ENCODE measurements around the gene ZSWIM7.
"Not testable (repeated sequence)": the region's sequence is repeated elsewhere in the genome, so short reads cannot be mapped to it uniquely, and the experiment has no call there.

Gene ZSWIM7

DNA sequence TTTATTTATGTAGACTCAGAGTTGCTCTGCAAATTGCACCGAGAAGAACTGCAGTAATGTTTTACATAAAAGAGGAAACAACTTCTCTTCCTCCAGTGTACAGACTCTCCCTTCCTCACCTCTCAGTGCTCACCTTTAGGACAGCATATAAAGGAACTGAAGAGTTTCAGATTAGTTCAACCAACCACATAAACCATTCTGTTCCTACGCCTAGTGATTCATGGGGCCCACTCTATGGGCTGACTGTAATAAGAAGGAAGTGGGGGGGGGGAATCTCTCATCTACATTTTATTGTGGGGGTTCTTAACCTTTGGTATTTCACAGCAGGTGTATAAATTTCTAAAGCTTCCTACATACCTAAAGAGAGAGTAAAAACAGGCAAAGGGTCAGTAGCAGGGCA lies 18.3 kb downstream of the ZSWIM7 start:
- CTCF ChIA-PET = no interaction called here
- H3K27ac ChIP-seq = peak overlapping the region; percentile 61
- TF ChIP-seq, protein P1, sequence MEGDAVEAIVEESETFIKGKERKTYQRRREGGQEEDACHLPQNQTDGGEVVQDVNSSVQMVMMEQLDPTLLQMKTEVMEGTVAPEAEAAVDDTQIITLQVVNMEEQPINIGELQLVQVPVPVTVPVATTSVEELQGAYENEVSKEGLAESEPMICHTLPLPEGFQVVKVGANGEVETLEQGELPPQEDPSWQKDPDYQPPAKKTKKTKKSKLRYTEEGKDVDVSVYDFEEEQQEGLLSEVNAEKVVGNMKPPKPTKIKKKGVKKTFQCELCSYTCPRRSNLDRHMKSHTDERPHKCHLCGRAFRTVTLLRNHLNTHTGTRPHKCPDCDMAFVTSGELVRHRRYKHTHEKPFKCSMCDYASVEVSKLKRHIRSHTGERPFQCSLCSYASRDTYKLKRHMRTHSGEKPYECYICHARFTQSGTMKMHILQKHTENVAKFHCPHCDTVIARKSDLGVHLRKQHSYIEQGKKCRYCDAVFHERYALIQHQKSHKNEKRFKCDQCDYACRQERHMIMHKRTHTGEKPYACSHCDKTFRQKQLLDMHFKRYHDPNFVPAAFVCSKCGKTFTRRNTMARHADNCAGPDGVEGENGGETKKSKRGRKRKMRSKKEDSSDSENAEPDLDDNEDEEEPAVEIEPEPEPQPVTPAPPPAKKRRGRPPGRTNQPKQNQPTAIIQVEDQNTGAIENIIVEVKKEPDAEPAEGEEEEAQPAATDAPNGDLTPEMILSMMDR (conservative IDR thresholded peaks at IDR 0.05; ENCODE audit: low read depth) = no peak
- POLR2A ChIA-PET (ENCODE audit: low non-redundant PET) = no interaction called here
- DNase-seq (ENCODE audit: low spot score) = no peak

DNA sequence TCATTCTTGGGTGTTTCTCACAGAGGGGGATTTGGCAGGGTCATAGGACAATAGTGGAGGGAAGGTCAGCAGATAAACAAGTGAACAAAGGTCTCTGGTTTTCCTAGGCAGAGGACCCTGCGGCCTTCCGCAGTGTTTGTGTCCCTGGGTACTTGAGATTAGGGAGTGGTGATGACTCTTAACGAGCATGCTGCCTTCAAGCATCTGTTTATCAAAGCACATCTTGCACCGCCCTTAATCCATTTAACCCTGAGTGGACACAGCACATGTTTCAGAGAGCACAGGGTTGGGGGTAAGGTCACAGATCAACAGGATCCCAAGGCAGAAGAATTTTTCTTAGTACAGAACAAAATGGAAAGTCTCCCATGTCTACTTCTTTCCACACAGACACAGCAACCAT lies 20.5 kb downstream of the ZSWIM7 start:
- CTCF ChIA-PET = interaction anchor here (0.5 kb wide), 1 partner anchor 30 kb away, joined by 3 read pairs; no protein-coding TSS in a partner anchor
- POLR2A ChIA-PET (ENCODE audit: low non-redundant PET); DNase-seq (ENCODE audit: low spot score); H3K27ac ChIP-seq: not testable (repeated sequence)

GRCh38 chr17:15978606-15979005 lies 20.9 kb downstream of the ZSWIM7 start:
- no peak for DNase-seq (ENCODE audit: low spot score)
- ChIA-PET POLR2A (ENCODE audit: low non-redundant PET) (no interaction called here), CTCF (interaction anchor here (0.5 kb wide), 1 partner anchor 30 kb away, joined by 3 read pairs; no protein-coding TSS in a partner anchor)
- no peak overlapping the region for H3K27ac ChIP-seq
- TF ChIP-seq, protein P1 (conservative IDR thresholded peaks at IDR 0.05; ENCODE audit: low read depth) = no peak

DNA sequence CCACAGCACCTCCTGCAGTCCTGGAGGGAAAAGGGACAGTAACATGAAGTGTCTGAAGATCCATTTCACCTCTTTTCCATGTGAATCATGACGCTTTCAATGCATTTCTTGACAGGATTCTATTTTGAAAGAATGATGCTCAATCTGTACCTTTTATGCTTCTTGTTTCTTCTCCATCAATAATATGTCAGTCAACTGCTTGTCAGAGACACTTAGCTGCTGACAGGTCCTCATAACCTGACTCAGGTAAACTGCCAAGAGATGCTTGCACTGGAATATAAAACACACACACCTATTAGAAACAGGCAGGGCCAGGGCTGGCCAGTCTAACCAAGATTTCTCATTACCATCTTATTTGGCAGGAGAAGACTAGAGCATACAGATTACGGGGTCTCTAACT lies 21.6 kb downstream of the ZSWIM7 start:
- POLR2A ChIA-PET (ENCODE audit: low non-redundant PET) = no interaction called here
- TF ChIP-seq, protein P1 (conservative IDR thresholded peaks at IDR 0.05; ENCODE audit: low read depth) = no peak
- DNase-seq (ENCODE audit: low spot score) = no peak
- CTCF ChIA-PET = no interaction called here
- no peak overlapping the region for H3K27ac ChIP-seq

- CTCF ChIA-PET = interaction anchor here (0.7 kb wide), 1 partner anchor 31 kb away, joined by 3 read pairs; no protein-coding TSS in a partner anchor
- no peak overlapping the region for H3K27ac ChIP-seq
- TF ChIP-seq, protein P1 (conservative IDR thresholded peaks at IDR 0.05; ENCODE audit: low read depth) = no peak
- no peak for DNase-seq (ENCODE audit: low spot score)
- POLR2A ChIA-PET (ENCODE audit: low non-redundant PET) = no interaction called here
These were observed 25.7 kb downstream of the ZSWIM7 start for GRCh38 chr17:15973834-15974233.

DNA sequence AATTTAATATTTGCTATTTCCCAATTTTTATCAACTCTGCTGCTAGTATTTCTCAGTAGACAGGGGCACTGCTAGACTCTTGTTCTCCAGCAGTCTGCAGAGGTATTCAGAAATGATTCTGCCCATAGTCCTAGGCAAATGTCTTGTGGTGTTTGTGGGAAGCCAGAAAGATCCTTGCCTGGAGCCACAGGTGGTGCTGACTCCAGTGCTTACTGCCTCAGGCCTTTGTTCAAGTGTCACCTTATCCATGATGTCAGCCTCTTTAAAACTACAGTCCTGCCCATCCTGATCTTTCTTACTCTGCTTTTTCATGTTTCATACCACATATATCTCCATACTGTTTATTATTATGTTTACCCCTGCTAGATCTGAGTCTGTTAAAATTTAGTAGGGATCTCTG lies 26.5 kb downstream of the ZSWIM7 start:
- TF ChIP-seq, protein P1 (conservative IDR thresholded peaks at IDR 0.05; ENCODE audit: low read depth) = no peak
- no peak for DNase-seq (ENCODE audit: low spot score)
- CTCF ChIA-PET = no interaction called here
- no peak overlapping the region for H3K27ac ChIP-seq
- POLR2A ChIA-PET (ENCODE audit: low non-redundant PET) = no interaction called here

DNA sequence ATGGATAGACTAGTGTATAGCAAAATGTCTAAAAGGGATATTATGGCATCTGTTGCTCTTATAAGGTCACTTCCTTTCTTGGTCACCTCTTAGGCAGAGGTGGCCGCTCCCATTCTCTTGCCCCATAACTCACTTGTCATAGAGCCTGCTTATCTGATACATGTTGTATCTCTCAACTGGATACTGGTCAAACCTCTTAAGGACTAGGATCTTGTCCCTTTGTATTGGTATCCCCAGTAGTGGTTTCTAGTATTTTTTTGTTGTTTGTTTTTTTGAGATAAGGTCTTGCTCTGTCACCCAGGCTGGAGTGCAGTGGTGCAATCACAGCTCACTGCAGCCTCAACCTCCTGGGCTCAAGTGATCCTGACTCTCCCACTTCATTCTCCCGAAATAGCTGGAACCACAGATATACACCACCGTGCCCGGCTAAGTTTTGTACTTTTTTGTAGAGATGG lies 27.0 kb downstream of the ZSWIM7 start:
- no peak for DNase-seq (ENCODE audit: low spot score)
- CTCF ChIA-PET = no interaction called here
- TF ChIP-seq, protein P1 (conservative IDR thresholded peaks at IDR 0.05; ENCODE audit: low read depth) = no peak
- POLR2A ChIA-PET (ENCODE audit: low non-redundant PET) = no interaction called here
- no peak overlapping the region for H3K27ac ChIP-seq
